NCI-H345 (cell line): ENCODE measurements around the gene PLCB1.
A peak's percentile ranks its signal among the peaks of the same experiment; 100 is the strongest.
"Not testable (repeated sequence)": the region's sequence is repeated elsewhere in the genome, so short reads cannot be mapped to it uniquely, and the experiment has no call there.

ENCODE experiments used
- DNase-seq: peaks from one replicate; lab custom pipeline; 2025; lab: John Stamatoyannopoulos, UW

Gene PLCB1

GRCh38 chr20:8131598-8132483, at the start of gene PLCB1:
PLCB1 (plus strand) TSS chr20:8132266; CDS start chr20:8132652, 386 bp downstream.
- peak; percentile 94 for DNase-seq

- peak; percentile 65 for DNase-seq
Observed at GRCh38 chr20:8082989-8083388, 49.1 kb upstream of the PLCB1 start.

GRCh38 chr20:8089668-8090067, 42.4 kb upstream of the PLCB1 start:
- DNase-seq: no peak

GRCh38 chr20:8094415-8094818, 37.6 kb upstream of the PLCB1 start:
- peak; percentile 62 for DNase-seq

GRCh38 chr20:8094850-8095249, 37.2 kb upstream of the PLCB1 start:
- DNase-seq: no peak

GRCh38 chr20:8095648-8096572, 36.2 kb upstream of the PLCB1 start:
- DNase-seq: no peak

- no peak for DNase-seq
Observed at GRCh38 chr20:8097307-8097706, 34.8 kb upstream of the PLCB1 start.

- no peak for DNase-seq
Observed at GRCh38 chr20:8104252-8104651, 27.8 kb upstream of the PLCB1 start.

GRCh38 chr20:8114612-8115011, 17.5 kb upstream of the PLCB1 start:
- DNase-seq: not testable (repeated sequence)

GRCh38 chr20:8115436-8115835, 16.6 kb upstream of the PLCB1 start:
- no peak for DNase-seq

- no peak for DNase-seq
Observed at GRCh38 chr20:8116067-8116811, 15.8 kb upstream of the PLCB1 start.

GRCh38 chr20:8117636-8118035, 14.4 kb upstream of the PLCB1 start:
- no peak for DNase-seq

GRCh38 chr20:8118039-8118438, 14.0 kb upstream of the PLCB1 start:
- DNase-seq: no peak

GRCh38 chr20:8118760-8119159, 13.3 kb upstream of the PLCB1 start:
- no peak for DNase-seq

GRCh38 chr20:8121666-8122065, 10.4 kb upstream of the PLCB1 start:
- DNase-seq: no peak

- no peak for DNase-seq
Observed at GRCh38 chr20:8124639-8125038, 7.4 kb upstream of the PLCB1 start.

GRCh38 chr20:8126181-8126580, 5.9 kb upstream of the PLCB1 start:
- DNase-seq: no peak

GRCh38 chr20:8126841-8127378, 5.2 kb upstream of the PLCB1 start:
- DNase-seq: no peak

- no peak for DNase-seq
Observed at GRCh38 chr20:8127553-8128255, 4.4 kb upstream of the PLCB1 start.

GRCh38 chr20:8128291-8129060, 3.6 kb upstream of the PLCB1 start:
- DNase-seq: no peak
